GM19035 (cell line): ENCODE results near the gene PGAM5.
"Not testable (repeated sequence)": the region's sequence is repeated elsewhere in the genome, so short reads cannot be mapped to it uniquely, and the experiment has no call there.

Experiments
- ATAC-seq: cut with Tn5 transposase; IDR thresholded peaks from one replicate; pipeline ENCODE4 v1.9.1; 2021; ENCODE audit not compliant: unreplicated experiment

PGAM5 gene

GRCh38 chr12:132687211-132688164 is 23.2 kb upstream of the PGAM5 start, which contains the start of the genes POLE and PXMP2:
TSS of gene POLE (minus strand) at chr12:132687342. CDS start at chr12:132687315, 27 bp downstream.
TSS of gene PXMP2 (plus strand) at chr12:132687587. CDS start at chr12:132687671, 84 bp downstream.
- ATAC-seq: peak; percentile 93

- no peak for ATAC-seq
Measured at GRCh38 chr12:132689227-132689626, 21.4 kb upstream of the PGAM5 start.

DNA sequence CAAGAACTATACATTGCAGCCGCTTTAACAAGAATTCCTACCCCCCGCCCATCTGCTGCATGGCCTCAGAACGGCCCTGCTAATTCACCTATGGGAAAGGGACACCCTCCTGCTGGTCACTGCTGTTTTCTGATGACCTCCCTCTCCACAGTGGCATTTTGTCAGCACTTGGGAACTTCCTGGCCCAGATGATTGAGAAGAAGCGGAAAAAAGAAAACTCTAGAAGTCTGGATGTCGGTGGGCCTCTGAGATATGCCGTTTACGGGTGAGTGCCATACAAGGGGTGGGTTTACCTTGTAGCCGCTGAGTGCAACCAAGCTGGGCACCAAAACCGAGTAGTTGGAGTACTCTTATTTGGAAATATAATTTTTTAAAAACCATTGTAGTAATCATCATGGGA is 20.5 kb upstream of the PGAM5 start:
- no peak for ATAC-seq

DNA sequence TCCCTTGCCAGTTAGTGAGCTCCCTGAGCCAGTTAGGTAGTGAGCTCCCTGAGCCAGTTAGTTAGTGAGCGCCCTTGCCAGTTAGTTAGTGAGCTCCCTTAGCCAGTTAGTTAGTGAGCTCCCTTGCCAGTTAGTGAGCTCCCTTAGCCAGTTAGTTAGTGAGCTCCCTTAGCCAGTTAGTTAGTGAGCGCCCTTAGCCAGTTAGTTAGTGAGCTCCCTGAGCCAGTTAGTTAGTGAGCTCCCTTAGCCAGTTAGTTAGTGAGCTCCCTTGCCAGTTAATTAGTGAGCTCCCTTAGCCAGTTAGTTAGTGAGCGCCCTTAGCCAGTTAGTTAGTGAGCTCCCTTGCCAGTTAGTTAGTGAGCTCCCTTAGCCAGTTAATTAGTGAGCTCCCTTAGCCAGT is 18.6 kb upstream of the PGAM5 start:
- ATAC-seq: not testable (repeated sequence)

GRCh38 chr12:132694888-132695287 is 15.8 kb upstream of the PGAM5 start:
- ATAC-seq: not testable (repeated sequence)

- no peak for ATAC-seq
Measured at GRCh38 chr12:132695431-132695830, 15.2 kb upstream of the PGAM5 start.

- no peak for ATAC-seq
Measured at GRCh38 chr12:132698341-132698740, 12.3 kb upstream of the PGAM5 start.

DNA sequence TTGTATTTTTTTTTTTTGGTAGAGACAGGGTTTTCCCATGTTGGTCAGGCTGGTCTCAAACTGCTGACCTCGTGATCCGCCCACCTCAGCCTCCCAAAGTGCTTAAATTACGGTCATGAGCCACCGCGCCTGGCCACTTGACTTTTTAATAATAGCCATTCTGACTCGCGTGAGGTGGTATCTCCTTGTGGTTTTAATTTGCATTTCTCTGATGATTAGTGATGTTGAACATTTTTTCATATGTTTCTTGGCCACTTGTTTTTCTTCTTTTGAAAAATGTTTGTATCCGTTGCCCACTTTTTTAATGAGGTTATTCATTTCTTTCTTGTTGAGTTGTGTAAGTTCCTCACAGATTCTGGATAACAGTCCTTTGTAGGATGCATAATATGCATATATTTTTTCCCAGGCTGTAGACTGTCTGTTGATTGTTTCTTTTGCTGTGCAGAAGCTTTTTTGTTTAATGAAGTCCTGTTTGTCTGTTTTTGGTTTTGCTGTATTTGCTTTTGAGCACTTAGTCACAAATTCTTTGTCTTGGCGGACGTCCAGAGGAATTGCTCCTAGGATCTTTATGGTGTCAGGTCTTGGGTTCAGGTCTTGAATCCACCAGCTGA is 10.3 kb upstream of the PGAM5 start:
- ATAC-seq: no peak

DNA sequence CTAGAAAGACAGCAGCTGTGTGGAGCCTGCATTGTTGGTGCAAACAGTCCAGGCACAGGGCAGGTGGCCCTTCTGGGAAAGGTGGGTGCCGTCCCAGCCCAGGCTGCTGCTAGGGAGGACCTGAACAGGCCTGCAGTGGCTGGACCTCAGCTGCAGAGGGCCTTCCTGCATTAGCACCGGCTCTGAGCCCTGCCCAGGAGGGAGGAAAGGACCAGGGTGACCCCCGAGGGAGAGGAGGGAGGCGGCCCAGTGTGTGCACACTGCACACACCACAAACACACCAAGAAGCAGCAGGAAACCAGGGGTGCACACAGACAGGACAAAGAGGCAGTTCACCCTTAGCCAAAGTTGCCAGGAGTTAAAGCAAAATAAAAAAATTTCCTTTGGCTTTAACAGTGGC is 8.0 kb upstream of the PGAM5 start:
- ATAC-seq: no peak

DNA sequence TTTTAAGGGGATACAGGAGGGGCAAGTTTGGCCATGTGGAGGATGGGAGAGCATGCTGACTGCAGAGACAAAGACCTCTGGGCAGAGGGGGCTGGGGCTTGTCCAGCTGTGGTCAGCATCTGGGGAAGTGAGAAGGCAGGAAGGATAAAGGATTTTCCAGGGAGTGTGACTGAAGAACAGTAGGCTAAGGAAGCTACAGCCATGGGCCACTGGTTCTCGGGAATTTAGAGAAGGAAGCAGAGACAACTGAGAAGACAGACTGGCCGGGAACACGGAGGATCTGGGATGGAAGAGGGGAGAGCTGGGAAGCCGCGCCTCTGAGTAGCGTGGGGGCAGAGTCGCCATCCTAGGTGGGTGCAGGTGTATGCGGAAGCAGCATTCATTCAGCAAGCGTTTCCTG is 7.0 kb upstream of the PGAM5 start:
- no peak for ATAC-seq

- ATAC-seq: no peak
Measured at GRCh38 chr12:132707241-132707640, 3.4 kb upstream of the PGAM5 start.

DNA sequence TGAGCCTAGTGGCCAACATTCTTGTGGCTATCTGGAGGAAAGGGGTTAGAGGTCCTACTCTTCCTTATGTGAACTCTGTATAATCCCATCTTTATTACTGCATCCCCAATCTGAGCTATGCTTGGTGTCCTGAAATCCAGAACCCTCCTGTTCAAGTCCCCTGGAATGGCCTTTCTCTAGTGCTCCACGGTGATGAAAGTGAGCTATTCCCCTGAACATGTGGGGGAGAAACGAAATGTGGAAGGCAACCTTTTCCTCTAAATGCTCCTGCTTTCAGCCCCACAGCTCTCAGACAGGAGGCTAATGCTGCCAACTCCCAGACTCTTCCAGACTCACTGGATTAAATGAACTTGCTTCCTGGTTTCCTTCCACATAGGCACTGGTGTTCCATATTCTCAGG is 2.5 kb upstream of the PGAM5 start:
- no peak for ATAC-seq

GRCh38 chr12:132710043-132710404 is 618 bp upstream of the PGAM5 start:
- ATAC-seq: peak; percentile 33

DNA sequence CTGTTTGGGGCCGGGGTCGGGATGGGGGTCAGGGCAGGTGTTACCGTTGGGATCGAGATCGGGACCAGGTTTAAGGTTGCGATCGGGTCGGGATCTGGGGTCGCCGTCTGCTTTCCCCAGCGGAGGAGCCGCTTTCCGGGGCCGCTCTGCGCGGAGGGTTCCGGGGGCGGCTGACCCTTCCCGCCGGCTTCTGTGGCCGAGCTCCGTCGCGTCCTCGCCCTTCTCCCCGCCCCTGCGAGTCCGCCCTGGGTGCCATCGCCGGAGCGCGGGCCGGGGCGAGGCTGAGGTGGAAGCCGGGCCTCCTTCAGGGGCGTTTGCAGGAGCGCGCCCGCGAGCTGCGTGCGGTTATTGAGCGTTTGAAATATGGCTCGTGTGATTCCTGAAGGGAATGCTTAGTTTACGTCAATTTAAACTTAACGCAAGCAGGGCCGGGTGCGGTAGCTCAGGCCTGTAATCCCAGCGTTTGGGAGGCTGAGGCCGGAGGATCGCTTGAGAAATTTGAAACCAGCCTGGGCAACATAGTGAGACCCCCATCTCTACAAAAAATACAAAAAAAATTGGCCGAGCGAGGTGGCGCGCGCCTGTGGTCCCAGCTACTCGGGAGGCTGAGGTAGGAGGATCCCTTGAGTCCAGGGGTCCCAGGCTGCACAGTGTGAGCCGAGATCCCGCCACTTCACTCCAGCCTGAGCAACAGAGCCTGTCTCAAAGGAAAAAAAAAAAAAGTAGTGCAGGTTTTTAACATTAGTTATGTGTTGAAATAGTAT is 620 bp downstream of the PGAM5 start:
- ATAC-seq: peak; percentile 16

GRCh38 chr12:132713123-132713522 is 2.5 kb downstream of the PGAM5 start:
- ATAC-seq: no peak

- no peak for ATAC-seq
Measured at GRCh38 chr12:132715874-132716273, 5.2 kb downstream of the PGAM5 start.

DNA sequence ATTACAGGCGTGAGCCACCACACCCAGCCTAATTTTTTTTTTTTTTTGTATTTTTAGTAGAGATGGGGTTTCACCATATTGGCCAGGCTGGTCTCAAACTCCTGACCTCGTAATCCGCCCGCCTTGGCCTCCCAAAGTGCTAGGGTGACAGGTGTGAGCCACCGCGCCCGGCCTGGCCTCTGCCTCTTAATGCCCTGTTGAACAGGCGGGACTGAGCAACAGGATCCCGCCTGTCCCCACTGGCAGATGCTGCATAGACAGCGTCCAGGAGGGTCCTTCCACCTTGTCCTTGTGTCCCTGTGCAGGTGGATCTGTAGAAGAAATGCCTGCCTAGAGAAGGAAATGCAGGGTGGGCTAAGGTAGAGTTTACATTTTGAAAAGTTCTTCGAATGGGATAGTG is 5.7 kb downstream of the PGAM5 start:
- ATAC-seq: no peak

DNA sequence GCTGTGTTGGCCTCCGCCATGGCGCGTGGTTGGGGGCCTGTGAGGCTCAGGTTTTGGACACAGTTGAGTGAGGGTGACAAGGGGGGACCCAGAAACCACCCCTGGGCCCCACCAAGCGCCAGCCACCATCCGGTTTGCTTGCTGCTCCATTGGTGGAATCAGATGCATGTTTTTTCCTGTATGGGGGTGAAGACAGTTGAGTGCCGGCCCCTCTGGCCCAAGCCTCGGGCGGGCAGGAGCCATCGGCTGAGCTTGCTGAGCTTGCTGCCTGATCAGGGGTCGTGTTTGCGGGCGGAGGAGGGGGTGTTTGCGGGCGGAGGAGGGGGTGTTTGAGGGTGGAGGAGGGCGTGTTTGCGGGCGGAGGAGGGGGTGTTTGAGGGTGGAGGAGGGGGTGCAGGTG is 6.4 kb downstream of the PGAM5 start:
- ATAC-seq: no peak

GRCh38 chr12:132717531-132718387 is 7.1 kb downstream of the PGAM5 start:
- ATAC-seq: no peak

- no peak for ATAC-seq
Measured at GRCh38 chr12:132718644-132719043, 8.0 kb downstream of the PGAM5 start.
